Esophagus muscularis mucosa (tissue), 3 donors: ENCODE measurements around the gene FRMD4A.

Experiments
- CTCF ChIP-seq, 3 experiments: fragments of 200-600 bp in 2 of 3; fragments of 450-650 bp in 1 of 3; sonication (generic) in 2 of 3; IDR thresholded peaks; one replicate each; pipeline ENCODE4 v1.5.1; 2017 to 2019; ENCODE audit warnings: antibody characterized with exemption in 3 of 3, mild to moderate bottlenecking in 2 of 3, moderate library complexity in 1 of 3
- POLR2AphosphoS5 ChIP-seq, 2 donors: sonication (generic); formaldehyde crosslinking; IDR thresholded peaks; one replicate each; pipeline ENCODE4 v1.6.1; 2017; ENCODE audit warnings: antibody characterized with exemption in 2 of 2

GRCh38 chr10:14190702-14191101 lies 140.0 kb downstream of the FRMD4A start:
- TF ChIP-seq CTCF (IDR thresholded peaks at IDR 0.05): no peak
- no peak for TF ChIP-seq POLR2AphosphoS5 (IDR thresholded peaks at IDR 0.05)
